ENCODE data around the gene DNM3.

Gene DNM3

GRCh38 chr1:172453607-172454006 lies 612.3 kb downstream of the DNM3 start:
- DNase-seq (ENCODE audit: low read depth) = no peak

- DNase-seq (ENCODE audit: low read depth) = no peak
These were observed 614.2 kb downstream of the DNM3 start for GRCh38 chr1:172455451-172455850.

DNA sequence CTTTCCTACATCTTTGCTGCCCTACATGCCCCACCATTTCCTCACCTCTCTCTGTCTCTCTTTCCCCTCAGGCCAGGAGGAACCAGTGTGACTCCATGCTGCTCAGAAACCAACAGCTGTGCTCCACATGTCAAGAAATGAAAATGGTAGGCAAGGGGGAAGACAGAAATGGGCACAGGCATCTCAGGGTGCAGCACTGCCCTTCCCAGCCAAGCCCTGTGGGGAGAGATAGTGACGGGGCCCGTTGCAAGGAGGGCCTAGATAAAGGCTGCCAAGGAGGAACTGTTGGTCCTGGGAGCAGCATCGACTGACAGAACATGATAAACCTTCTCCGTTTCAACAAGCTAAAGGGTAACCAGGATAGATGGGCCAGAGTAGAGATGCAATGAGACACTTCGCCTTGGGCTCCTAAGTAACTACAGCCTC lies 615.1 kb downstream of the DNM3 start:
- DNase-seq (ENCODE audit: low read depth) = no peak

GRCh38 chr1:172457479-172458130 lies 616.3 kb downstream of the DNM3 start:
- no peak for DNase-seq (ENCODE audit: low read depth)

GRCh38 chr1:172460177-172460576 lies 618.9 kb downstream of the DNM3 start:
- no peak for DNase-seq (ENCODE audit: low read depth)

DNA sequence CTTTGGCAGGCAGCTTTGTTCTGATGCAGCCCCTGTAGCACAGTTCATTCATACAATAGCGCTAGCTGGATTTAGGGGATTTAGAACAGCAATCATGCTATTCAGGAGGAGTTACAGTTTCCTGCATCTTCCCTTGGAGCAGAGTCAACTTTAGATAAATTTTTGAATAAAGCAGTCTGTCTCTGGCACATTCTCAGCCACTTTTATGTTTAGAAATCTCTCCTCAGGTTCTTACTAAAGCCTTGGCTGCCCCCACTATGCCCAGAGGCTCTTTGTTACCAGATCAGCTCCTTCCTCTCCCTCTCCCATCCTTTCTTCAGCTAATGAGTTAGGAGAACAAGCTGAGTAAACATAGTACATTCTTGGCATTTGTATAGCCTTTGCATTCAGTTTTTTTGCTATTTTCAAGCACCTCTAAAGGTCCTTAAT lies 619.6 kb downstream of the DNM3 start:
- no peak for DNase-seq (ENCODE audit: low read depth)
